ENCODE measurements around the gene CLPSL1.

CLPSL1 gene

GRCh38 chr6:35798706-35799105, 17.9 kb downstream of the CLPSL1 start:
- no peak for DNase-seq

GRCh38 chr6:35801148-35801547, 20.3 kb downstream of the CLPSL1 start:
- DNase-seq = no peak

GRCh38 chr6:35804996-35805736, 24.3 kb downstream of the CLPSL1 start, which contains the start of gene LHFPL5:
Gene LHFPL5 (plus strand): TSS chr6:35805352. CDS start chr6:35805671, 319 bp downstream.
- DNase-seq = no peak

GRCh38 chr6:35808688-35809087, 27.9 kb downstream of the CLPSL1 start:
- no peak for DNase-seq

GRCh38 chr6:35809809-35810208, 29.0 kb downstream of the CLPSL1 start:
- DNase-seq = no peak

- DNase-seq = no peak
Observed at GRCh38 chr6:35810971-35811698, 30.3 kb downstream of the CLPSL1 start.

GRCh38 chr6:35811699-35811995, 30.8 kb downstream of the CLPSL1 start:
- no peak for DNase-seq

GRCh38 chr6:35817515-35817914, 36.7 kb downstream of the CLPSL1 start:
- DNase-seq = no peak

- no peak for DNase-seq
Observed at GRCh38 chr6:35823601-35824000, 42.8 kb downstream of the CLPSL1 start.

GRCh38 chr6:35824552-35825192, 43.9 kb downstream of the CLPSL1 start:
- no peak for DNase-seq

GRCh38 chr6:35829306-35829705, 48.5 kb downstream of the CLPSL1 start:
- no peak for DNase-seq

- DNase-seq = no peak
Observed at GRCh38 chr6:35831257-35832007, 50.6 kb downstream of the CLPSL1 start.

- no peak for DNase-seq
Observed at GRCh38 chr6:35833536-35833935, 52.7 kb downstream of the CLPSL1 start.
